K562 (cell line): ENCODE measurements around the gene ADAM8. TPM values are rescaled to one million over a fixed set of nuclear protein-coding genes. Genes with fewer than 3 reads are reported as not detected.
A peak's percentile ranks its signal among the peaks of the same experiment; 100 is the strongest.

ENCODE experiments used
- KHSRP ChIP-seq: fragments of 450-650 bp; IDR thresholded peaks from 2 replicates; pipeline ENCODE4 v1.6.1; 2017
- LCOR ChIP-seq: sonication (generic); formaldehyde crosslinking; IDR thresholded peaks from 2 replicates; pipeline ENCODE4 v1.8.0; 2022; ENCODE audit warnings: mild to moderate bottlenecking, missing genetic modification reagents
- MYC ChIP-seq, 2 experiments: fragments of 250-450 bp in 1 of 2; sonication (Bioruptor Pico) in 1 of 2; IDR thresholded peaks; 2 replicates each; pipeline versions ENCODE4 v1.5.1 to v1.6.1; 2012 to 2021; ENCODE audit warnings: low read depth in 2 of 2, borderline replicate concordance in 1 of 2, improper control_type of control experiment in 1 of 2, low read length in 1 of 2, mild to moderate bottlenecking in 1 of 2, moderate library complexity in 1 of 2
- RBFOX2 ChIP-seq: fragments of 200-400 bp; formaldehyde crosslinking; IDR thresholded peaks from 2 replicates; pipeline ENCODE4 v1.6.1; 2017; ENCODE audit warnings: low read depth, mild to moderate bottlenecking, low read length, moderate library complexity
- RNF2 ChIP-seq: sonication (generic); IDR thresholded peaks from 2 replicates; pipeline ENCODE4 v1.6.1; 2016
- SRSF7 ChIP-seq: fragments of 200-400 bp; formaldehyde crosslinking; optimal IDR thresholded peaks from 2 replicates; pipeline ENCODE3; 2017; ENCODE audit warnings: mild to moderate bottlenecking, low read depth, low read length
- TBL1XR1 ChIP-seq, 2 experiments: IDR thresholded peaks; 2 replicates each; pipeline ENCODE4 v1.6.1; 2012; ENCODE audit warnings: improper control_type of control experiment in 2 of 2, low read length in 2 of 2, mild to moderate bottlenecking in 1 of 2
- TBP ChIP-seq: optimal IDR thresholded peaks from 2 replicates; pipeline ENCODE3; 2011; ENCODE audit warnings: low read depth, low read length, improper control_type of control experiment
- XRCC4 ChIP-seq: IDR thresholded peaks from one replicate; pipeline ENCODE4 v1.6.1; 2011; ENCODE audit not compliant: insufficient read depth, insufficient read length; ENCODE audit errors: extremely low read depth
- XRCC5 ChIP-seq: fragments of 200-400 bp; formaldehyde crosslinking; IDR thresholded peaks from 2 replicates; pipeline ENCODE4 v1.6.1; 2017; ENCODE audit warnings: low read depth, mild to moderate bottlenecking, low read length
- ZBTB8A ChIP-seq: fragments of 450-650 bp; IDR thresholded peaks from 2 replicates; pipeline ENCODE4 v1.6.1; 2018; ENCODE audit warnings: mild to moderate bottlenecking, moderate library complexity; ENCODE audit not compliant: partially characterized antibody
- ZNF384 ChIP-seq: IDR thresholded peaks from 2 replicates; pipeline ENCODE4 v1.6.1; 2012; ENCODE audit warnings: low read depth, low read length, improper control_type of control experiment
- polyA plus RNA-seq, 8 experiments: library from polyadenylated mRNA; depleted of rRNA in 4 of 8; stranded (reverse) in 5 of 8; unstranded in 3 of 8; fragments of >200 nt; fragmentation: Nextera tagmentation in 2 of 8; fragmentation: Illumina TruSeq in 1 of 8; extraction: Ambion mirVana in 2 of 8; extraction: Trizol in 1 of 8; gene quantifications; 2 replicates each; pipeline versions ENCODE4 v1.2.1 to v1.2.3, GENCODE V29; 2011 to 2014; ENCODE audit warnings: inconsistent platforms in 1 of 8, missing spikeins in 1 of 8
- total RNA-seq, 7 experiments: library from RNA; depleted of rRNA in 6 of 7; stranded (reverse); fragments of >200 nt in 6 of 7; fragmentation: Illumina TruSeq in 2 of 7; extraction: Trizol in 2 of 7; gene quantifications; 2 replicates each; pipeline versions ENCODE4 v1.2.1 to v1.2.3, GENCODE V29; 2011 to 2021; ENCODE audit warnings: low replicate concordance in 1 of 7
- TF ChIP-seq, protein P1 (sequence below): sonication (generic); formaldehyde crosslinking; IDR thresholded peaks from 2 replicates; pipeline ENCODE4 v1.9.0; 2022; ENCODE audit warnings: mild to moderate bottlenecking, missing genetic modification reagents
- TF ChIP-seq, protein P2 (sequence below): fragments of 450-650 bp; IDR thresholded peaks from 2 replicates; pipeline ENCODE4 v1.6.1; 2016; ENCODE audit warnings: borderline replicate concordance
- TF ChIP-seq, protein P3 (sequence below): fragments of 250-450 bp; sonication (Bioruptor Pico); IDR thresholded peaks from 2 replicates; pipeline ENCODE4 v1.5.0; 2020; ENCODE audit warnings: mild to moderate bottlenecking
- TF ChIP-seq, protein P4 (sequence below), 2 experiments: fragments of 250-450 bp in 1 of 2; fragments of 450-650 bp in 1 of 2; sonication (Bioruptor Pico) in 1 of 2; IDR thresholded peaks; 2 replicates each; pipeline versions ENCODE4 v1.6.1 to v1.8.0; 2016 to 2021; ENCODE audit warnings: mild to moderate bottlenecking in 2 of 2, moderate library complexity in 2 of 2, missing compliant biosample characterization in 1 of 2, missing genetic modification characterization in 1 of 2
- TF ChIP-seq, protein P5 (sequence below): fragments of 250-450 bp; sonication (Bioruptor Pico); IDR thresholded peaks from 2 replicates; pipeline ENCODE4 v1.5.0; 2021
- TF ChIP-seq, protein P6 (sequence below): fragments of 200-800 bp; sonication (Bioruptor generic); IDR thresholded peaks from 2 replicates; pipeline ENCODE4 v1.6.1; 2017; ENCODE audit warnings: missing genetic modification characterization, missing compliant biosample characterization

ADAM8 gene
- total and polyA plus RNA-seq, 9 of the 15 experiments (the other 6 are each of a cell fraction or from before 2014, with no cell fraction given): 0.07 to 7.0 (median 1.1) TPM

DNA sequence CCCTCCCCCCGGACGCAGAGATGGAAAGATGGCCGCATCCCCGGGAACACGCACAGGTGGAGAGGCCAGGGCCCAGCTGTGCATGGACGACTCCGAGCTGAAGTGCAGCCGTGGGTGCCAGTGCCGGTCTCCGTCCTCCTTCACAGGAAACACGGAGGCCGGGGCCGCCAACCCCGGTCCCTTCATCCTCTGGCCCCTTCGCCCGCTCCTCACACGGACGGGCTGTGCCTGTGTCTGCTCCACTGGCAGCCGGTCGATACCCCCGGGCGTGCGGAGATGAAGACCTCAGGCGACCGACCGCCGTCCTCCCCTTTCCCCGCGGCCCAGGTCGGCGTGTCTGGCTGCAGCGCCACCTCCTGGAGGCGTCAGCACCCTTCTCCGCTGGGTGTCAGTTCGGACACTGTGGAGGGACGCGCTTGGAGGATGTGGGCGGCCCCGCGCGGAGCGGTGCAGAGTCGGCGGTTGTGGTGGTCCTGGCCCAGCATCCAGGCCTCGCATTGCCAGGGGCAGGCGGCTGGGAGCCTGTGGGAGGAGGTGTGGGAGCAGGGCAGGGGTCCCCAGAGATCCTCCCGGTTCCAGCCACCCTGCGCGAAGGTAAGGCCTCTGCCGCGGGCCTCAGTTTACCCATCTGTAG is 41.9 kb upstream of the ADAM8 start (continued):
- peak; percentile 71 for TF ChIP-seq MYC (IDR thresholded peaks at IDR 0.05; ENCODE audit: low read depth, low read length)
- TF ChIP-seq MYC (CRISPR knock-in tag; IDR thresholded peaks at IDR 0.05; ENCODE audit: borderline replicate concordance, low read depth): no peak
- TF ChIP-seq, protein P1, sequence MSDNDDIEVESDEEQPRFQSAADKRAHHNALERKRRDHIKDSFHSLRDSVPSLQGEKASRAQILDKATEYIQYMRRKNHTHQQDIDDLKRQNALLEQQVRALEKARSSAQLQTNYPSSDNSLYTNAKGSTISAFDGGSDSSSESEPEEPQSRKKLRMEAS: peak; percentile 63
- no peak for TF ChIP-seq KHSRP
- TF ChIP-seq XRCC4: no peak
- TF ChIP-seq TBP: no peak
- TF ChIP-seq, protein P2, sequence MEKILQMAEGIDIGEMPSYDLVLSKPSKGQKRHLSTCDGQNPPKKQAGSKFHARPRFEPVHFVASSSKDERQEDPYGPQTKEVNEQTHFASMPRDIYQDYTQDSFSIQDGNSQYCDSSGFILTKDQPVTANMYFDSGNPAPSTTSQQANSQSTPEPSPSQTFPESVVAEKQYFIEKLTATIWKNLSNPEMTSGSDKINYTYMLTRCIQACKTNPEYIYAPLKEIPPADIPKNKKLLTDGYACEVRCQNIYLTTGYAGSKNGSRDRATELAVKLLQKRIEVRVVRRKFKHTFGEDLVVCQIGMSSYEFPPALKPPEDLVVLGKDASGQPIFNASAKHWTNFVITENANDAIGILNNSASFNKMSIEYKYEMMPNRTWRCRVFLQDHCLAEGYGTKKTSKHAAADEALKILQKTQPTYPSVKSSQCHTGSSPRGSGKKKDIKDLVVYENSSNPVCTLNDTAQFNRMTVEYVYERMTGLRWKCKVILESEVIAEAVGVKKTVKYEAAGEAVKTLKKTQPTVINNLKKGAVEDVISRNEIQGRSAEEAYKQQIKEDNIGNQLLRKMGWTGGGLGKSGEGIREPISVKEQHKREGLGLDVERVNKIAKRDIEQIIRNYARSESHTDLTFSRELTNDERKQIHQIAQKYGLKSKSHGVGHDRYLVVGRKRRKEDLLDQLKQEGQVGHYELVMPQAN: no peak
- TF ChIP-seq SRSF7: no peak
- TF ChIP-seq XRCC5: 0 out of 2 replicates have a peak, but pooled peaks have one; percentile 59
- TF ChIP-seq, protein P3, sequence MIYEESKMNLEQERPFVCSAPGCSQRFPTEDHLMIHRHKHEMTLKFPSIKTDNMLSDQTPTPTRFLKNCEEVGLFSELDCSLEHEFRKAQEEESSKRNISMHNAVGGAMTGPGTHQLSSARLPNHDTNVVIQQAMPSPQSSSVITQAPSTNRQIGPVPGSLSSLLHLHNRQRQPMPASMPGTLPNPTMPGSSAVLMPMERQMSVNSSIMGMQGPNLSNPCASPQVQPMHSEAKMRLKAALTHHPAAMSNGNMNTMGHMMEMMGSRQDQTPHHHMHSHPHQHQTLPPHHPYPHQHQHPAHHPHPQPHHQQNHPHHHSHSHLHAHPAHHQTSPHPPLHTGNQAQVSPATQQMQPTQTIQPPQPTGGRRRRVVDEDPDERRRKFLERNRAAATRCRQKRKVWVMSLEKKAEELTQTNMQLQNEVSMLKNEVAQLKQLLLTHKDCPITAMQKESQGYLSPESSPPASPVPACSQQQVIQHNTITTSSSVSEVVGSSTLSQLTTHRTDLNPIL: no peak
- TF ChIP-seq, protein P4, sequence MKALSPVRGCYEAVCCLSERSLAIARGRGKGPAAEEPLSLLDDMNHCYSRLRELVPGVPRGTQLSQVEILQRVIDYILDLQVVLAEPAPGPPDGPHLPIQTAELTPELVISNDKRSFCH (CRISPR knock-in tag; IDR thresholded peaks at IDR 0.05): no peak
- TF ChIP-seq, protein P4 (tag; IDR thresholded peaks at IDR 0.05): no peak
- no peak for TF ChIP-seq ZBTB8A
- TF ChIP-seq, protein P5, sequence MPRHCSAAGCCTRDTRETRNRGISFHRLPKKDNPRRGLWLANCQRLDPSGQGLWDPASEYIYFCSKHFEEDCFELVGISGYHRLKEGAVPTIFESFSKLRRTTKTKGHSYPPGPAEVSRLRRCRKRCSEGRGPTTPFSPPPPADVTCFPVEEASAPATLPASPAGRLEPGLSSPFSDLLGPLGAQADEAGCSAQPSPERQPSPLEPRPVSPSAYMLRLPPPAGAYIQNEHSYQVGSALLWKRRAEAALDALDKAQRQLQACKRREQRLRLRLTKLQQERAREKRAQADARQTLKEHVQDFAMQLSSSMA: no peak
- TF ChIP-seq RNF2: no peak
- TF ChIP-seq, protein P6, sequence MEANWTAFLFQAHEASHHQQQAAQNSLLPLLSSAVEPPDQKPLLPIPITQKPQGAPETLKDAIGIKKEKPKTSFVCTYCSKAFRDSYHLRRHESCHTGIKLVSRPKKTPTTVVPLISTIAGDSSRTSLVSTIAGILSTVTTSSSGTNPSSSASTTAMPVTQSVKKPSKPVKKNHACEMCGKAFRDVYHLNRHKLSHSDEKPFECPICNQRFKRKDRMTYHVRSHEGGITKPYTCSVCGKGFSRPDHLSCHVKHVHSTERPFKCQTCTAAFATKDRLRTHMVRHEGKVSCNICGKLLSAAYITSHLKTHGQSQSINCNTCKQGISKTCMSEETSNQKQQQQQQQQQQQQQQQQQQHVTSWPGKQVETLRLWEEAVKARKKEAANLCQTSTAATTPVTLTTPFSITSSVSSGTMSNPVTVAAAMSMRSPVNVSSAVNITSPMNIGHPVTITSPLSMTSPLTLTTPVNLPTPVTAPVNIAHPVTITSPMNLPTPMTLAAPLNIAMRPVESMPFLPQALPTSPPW (CRISPR knock-in tag): no peak
- TF ChIP-seq RBFOX2: peak; percentile 63
- 0 out of 4 replicates have a peak, but pooled peaks of 1 of the 2 experiments have one; percentile 22 for TF ChIP-seq TBL1XR1 (IDR thresholded peaks at IDR 0.05; ENCODE audit: low read length in 2 of 2)
- TF ChIP-seq ZNF384: no peak
- TF ChIP-seq LCOR: no peak
